GM21528 (cell line): ENCODE measurements around the gene STK16.
"Not testable (repeated sequence)": the region's sequence is repeated elsewhere in the genome, so short reads cannot be mapped to it uniquely, and the experiment has no call there.

Experiments
- ATAC-seq: cut with Tn5 transposase; IDR thresholded peaks from one replicate; pipeline ENCODE4 v1.9.1; 2021; ENCODE audit warnings: mild to moderate bottlenecking, moderate library complexity; ENCODE audit not compliant: unreplicated experiment, low FRiP score

STK16 gene

GRCh38 chr2:219230059-219230540 is 15.2 kb upstream of the STK16 start:
- no peak for ATAC-seq

GRCh38 chr2:219234331-219234730 is 10.9 kb upstream of the STK16 start:
- ATAC-seq: no peak

GRCh38 chr2:219243291-219243761 is 2.0 kb upstream of the STK16 start:
- ATAC-seq: no peak

GRCh38 chr2:219244789-219245147 is 511 bp upstream of the STK16 start:
- ATAC-seq: no peak

- ATAC-seq: no peak
Measured at GRCh38 chr2:219245899-219246230, 586 bp downstream of the STK16 start.

- no peak for ATAC-seq
Measured at GRCh38 chr2:219246559-219246958, 1.3 kb downstream of the STK16 start.

GRCh38 chr2:219247678-219248642 is 2.7 kb downstream of the STK16 start:
- no peak for ATAC-seq

GRCh38 chr2:219248845-219249202 is 3.5 kb downstream of the STK16 start:
- no peak for ATAC-seq

GRCh38 chr2:219249203-219249980 is 4.1 kb downstream of the STK16 start:
- peak; percentile 36 for ATAC-seq

- no peak for ATAC-seq
Measured at GRCh38 chr2:219250049-219250781, 4.9 kb downstream of the STK16 start.

- no peak for ATAC-seq
Measured at GRCh38 chr2:219251656-219252055, 6.4 kb downstream of the STK16 start.

- ATAC-seq: no peak
Measured at GRCh38 chr2:219252084-219252483, 6.8 kb downstream of the STK16 start.

GRCh38 chr2:219252570-219252899 is 7.3 kb downstream of the STK16 start:
- ATAC-seq: no peak

- ATAC-seq: peak; percentile 20
Measured at GRCh38 chr2:219252900-219253752, 7.8 kb downstream of the STK16 start, which contains the start of gene TUBA4B. Gene TUBA4B, plus strand, starts transcription at chr2:219253243. Its CDS starts 165 bp downstream, at chr2:219253408.

- peak; percentile 59 for ATAC-seq
Measured at GRCh38 chr2:219253753-219254589, 8.7 kb downstream of the STK16 start, which contains the start of gene TUBA4A. Gene TUBA4A, minus strand, starts transcription at chr2:219253918. Its CDS starts 60 bp downstream, at chr2:219253858.

- ATAC-seq: peak; percentile 24
Measured at GRCh38 chr2:219254590-219255201, 9.4 kb downstream of the STK16 start.

GRCh38 chr2:219258942-219259341 is 13.7 kb downstream of the STK16 start:
- not testable (repeated sequence) for ATAC-seq
